H9 (cell line): ENCODE data around the gene SMC5. TPM values are rescaled to one million over a fixed set of nuclear protein-coding genes. Genes with fewer than 3 reads are reported as not detected.

Experiments used
- DNase-seq: peaks from one replicate; pipeline ENCODE4 v3.0.0-alpha.2; 2017
- H2AFZ ChIP-seq: one replicate; pipeline ENCODE4 v1.6.1; 2013; ENCODE audit warnings: mild to moderate bottlenecking, low read length, control low read depth, moderate library complexity
- H2AK5ac ChIP-seq: 2 replicates; pipeline ENCODE4 v1.6.1; 2013; ENCODE audit warnings: low read length, control low read depth, mixed read lengths; ENCODE audit not compliant: insufficient read length
- H2BK120ac ChIP-seq: one replicate; pipeline ENCODE4 v1.6.1; 2013; ENCODE audit warnings: low read depth, mild to moderate bottlenecking, low read length, control low read depth, inconsistent platforms; ENCODE audit not compliant: poor library complexity, severe bottlenecking
- H2BK12ac ChIP-seq: 2 replicates; pipeline ENCODE4 v1.6.1; 2013; ENCODE audit warnings: low read length, control low read depth, mixed read lengths, low read depth; ENCODE audit not compliant: insufficient read length
- H2BK15ac ChIP-seq: 2 replicates; pipeline ENCODE4 v1.6.1; 2013; ENCODE audit warnings: low read depth, low read length, control low read depth
- H2BK20ac ChIP-seq: one replicate; pipeline ENCODE4 v1.6.1; 2013; ENCODE audit warnings: low read depth, mild to moderate bottlenecking, low read length, control low read depth, inconsistent platforms; ENCODE audit not compliant: poor library complexity, severe bottlenecking
- H2BK5ac ChIP-seq: 2 replicates; pipeline ENCODE4 v1.6.1; 2013; ENCODE audit warnings: low read length, control low read depth, mixed read lengths; ENCODE audit not compliant: insufficient read length
- H3K14ac ChIP-seq: 2 replicates; pipeline ENCODE4 v1.6.1; 2013; ENCODE audit warnings: low read length, control low read depth; ENCODE audit not compliant: insufficient read depth
- H3K18ac ChIP-seq: 2 replicates; pipeline ENCODE4 v1.6.1; 2013; ENCODE audit warnings: low read depth, mild to moderate bottlenecking, mixed read lengths, low read length, control low read depth; ENCODE audit not compliant: insufficient read length
- H3K23ac ChIP-seq: 2 replicates; pipeline ENCODE4 v1.6.1; 2013; ENCODE audit warnings: low read length, control low read depth, mixed read lengths, low read depth; ENCODE audit not compliant: insufficient read length
- H3K23me2 ChIP-seq: 2 replicates; pipeline ENCODE4 v1.6.1; 2013; ENCODE audit warnings: low read depth, mild to moderate bottlenecking, mixed read lengths, low read length, control low read depth; ENCODE audit not compliant: insufficient read length, poor library complexity, severe bottlenecking
- H3K27ac ChIP-seq: 2 replicates; pipeline ENCODE4 v1.5.1; 2013; ENCODE audit warnings: low read length, control low read depth, mixed read lengths, low read depth; ENCODE audit not compliant: insufficient read length
- H3K27me3 ChIP-seq: 2 replicates; pipeline ENCODE4 v1.6.1; 2013; ENCODE audit warnings: low read length, control low read depth, inconsistent platforms; ENCODE audit not compliant: insufficient read depth
- H3K4ac ChIP-seq: 2 replicates; pipeline ENCODE4 v1.6.1; 2013; ENCODE audit warnings: low read depth, mild to moderate bottlenecking, control low read depth, inconsistent platforms, low read length, moderate library complexity
- H3K4me1 ChIP-seq: 2 replicates; pipeline ENCODE4 v1.6.1; 2013; ENCODE audit warnings: low read length, control low read depth, inconsistent platforms; ENCODE audit not compliant: insufficient read depth
- H3K4me2 ChIP-seq: 2 replicates; pipeline ENCODE4 v1.6.1; 2013; ENCODE audit warnings: low read length, control low read depth, mixed read lengths; ENCODE audit not compliant: insufficient read length, insufficient read depth
- H3K56ac ChIP-seq: 2 replicates; pipeline ENCODE4 v1.6.1; 2013; ENCODE audit warnings: low read depth, mild to moderate bottlenecking, mixed read lengths, low read length, control low read depth; ENCODE audit not compliant: insufficient read length
- H3K79me1 ChIP-seq: 2 replicates; pipeline ENCODE4 v1.6.1; 2013; ENCODE audit warnings: low read depth, mild to moderate bottlenecking, moderate library complexity, low read length, control low read depth, inconsistent platforms; ENCODE audit not compliant: insufficient read depth, poor library complexity, severe bottlenecking
- H3K79me2 ChIP-seq: 2 replicates; pipeline ENCODE4 v1.6.1; 2013; ENCODE audit warnings: low read length, control low read depth, inconsistent platforms; ENCODE audit not compliant: insufficient read depth
- H3K9ac ChIP-seq: 2 replicates; pipeline ENCODE4 v1.6.1; 2013; ENCODE audit warnings: low read length, control low read depth, mixed read lengths; ENCODE audit not compliant: insufficient read length; ENCODE audit errors: extremely low read depth
- H3K9me3 ChIP-seq: one replicate; pipeline ENCODE4 v1.6.1; 2013; ENCODE audit warnings: low read depth, low read length, inconsistent platforms; ENCODE audit not compliant: control insufficient read depth
- H3T11ph ChIP-seq: one replicate; pipeline ENCODE4 v1.6.1; 2013; ENCODE audit warnings: mild to moderate bottlenecking, low read length, control low read depth, inconsistent platforms
- H4K20me1 ChIP-seq: one replicate; pipeline ENCODE4 v1.6.1; 2013; ENCODE audit not compliant: control insufficient read depth, insufficient read length, insufficient read depth
- H4K5ac ChIP-seq: 2 replicates; pipeline ENCODE4 v1.6.1; 2013; ENCODE audit warnings: low read depth, mild to moderate bottlenecking, mixed read lengths, low read length, control low read depth; ENCODE audit not compliant: insufficient read length
- H4K8ac ChIP-seq: replicated peaks from 2 replicates; pipeline ENCODE4 v1.6.1; 2013; ENCODE audit warnings: low read length, control low read depth, mixed read lengths, low read depth; ENCODE audit not compliant: insufficient read length
- H4K91ac ChIP-seq: 2 replicates; pipeline ENCODE4 v1.6.1; 2013; ENCODE audit warnings: low read depth, mild to moderate bottlenecking, moderate library complexity, mixed read lengths, low read length, control low read depth; ENCODE audit not compliant: insufficient read length
- H3K27ac Mint-ChIP-seq, 3 experiments: 2 replicates in 2 of 3; 3 replicates in 1 of 3; pipeline ENCODE4 v1.8.0; 2020 to 2021; ENCODE audit warnings: mixed read lengths in 3 of 3, mild to moderate bottlenecking in 1 of 3, moderate library complexity in 1 of 3
- H3K27me3 Mint-ChIP-seq: 2 replicates; pipeline ENCODE4 v1.8.0; 2021; ENCODE audit warnings: low read depth, mild to moderate bottlenecking, moderate library complexity, mixed read lengths
- H3K36me3 Mint-ChIP-seq, 3 experiments: 2 replicates in 2 of 3; 3 replicates in 1 of 3; pipeline ENCODE4 v1.8.0; 2020 to 2021; ENCODE audit warnings: low read depth in 3 of 3, mixed read lengths in 3 of 3; ENCODE audit not compliant: insufficient read depth in 1 of 3
- H3K4me1 Mint-ChIP-seq, 2 experiments: 2 replicates each; pipeline ENCODE4 v1.8.0; 2020; ENCODE audit warnings: mixed read lengths in 2 of 2
- H3K4me3 Mint-ChIP-seq, 2 experiments: 2 replicates in 1 of 2; 3 replicates in 1 of 2; pipeline ENCODE4 v1.8.0; 2020 to 2021; ENCODE audit warnings: mild to moderate bottlenecking in 2 of 2, mixed read lengths in 2 of 2, moderate library complexity in 1 of 2
- H3K9me3 Mint-ChIP-seq, 2 experiments: 2 replicates in 1 of 2; 3 replicates in 1 of 2; pipeline ENCODE4 v1.8.0; 2020; ENCODE audit warnings: mild to moderate bottlenecking in 2 of 2, mixed read lengths in 2 of 2, moderate library complexity in 1 of 2
- CTCF ChIP-seq: fragments of 200-600 bp; sonication (generic); conservative IDR thresholded peaks from 3 replicates; pipeline ENCODE4 v1.8.0; 2021; ENCODE audit warnings: antibody characterized with exemption, mild to moderate bottlenecking
- WGBS: extraction: QIAGEN DNeasy Blood & Tissue Kit; methylation state at CpG from one replicate; pipeline ENCODE4 v1.1.7; 2013; ENCODE audit warnings: missing lambda C conversion rate, low lambda C conversion rate, mixed read lengths; ENCODE audit not compliant: insufficient read length; ENCODE audit errors: extremely low coverage; 5-methylcytosine and 5-hydroxymethylcytosine counted together
- total RNA-seq: library from RNA; stranded (reverse); gene quantifications from 2 replicates; pipeline ENCODE4 v1.2.1, GENCODE V29; 2021

The SMC5 gene
- total RNA-seq, 1 experiment from 2014 or later = 29.6 TPM

GRCh38 chr9:70262366-70262765 is 3.6 kb downstream of the SMC5 start:
- Histone ChIP-seq H3K27me3 (no peaks in the 10 kb centered on the region), H4K20me1 (no peaks in the 10 kb centered on the region), H3K56ac (no peak overlapping the region), H3K23me2 (peaks cover 4% of the 10 kb centered on the region), H2BK12ac (no peak overlapping the region), H3K14ac (no peak overlapping the region), H3K18ac (no peak overlapping the region), H2BK120ac (no peak overlapping the region), H3K9ac (no peak overlapping the region), H2BK5ac (no peak overlapping the region), H4K91ac (no peak overlapping the region), H3T11ph (no peak overlapping the region), H3K27ac (no peak overlapping the region), H2AFZ (no peak overlapping the region), H3K9me3 (no peaks in the 10 kb centered on the region), H3K4ac (no peak overlapping the region), H4K5ac (no peak overlapping the region), H3K79me2 (peaks cover 19% of the 10 kb centered on the region; the same call in 1 of the 2 replicates), H3K23ac (no peak overlapping the region), H3K4me2 (no peak overlapping the region), H2AK5ac (no peak overlapping the region), H3K79me1 (peaks cover 9% of the 10 kb centered on the region), H4K8ac (no peak overlapping the region), H2BK20ac (no peak overlapping the region), H2BK15ac (no peak overlapping the region), H3K4me1 (no peaks in the 10 kb centered on the region)
- Mint-ChIP-seq H3K27me3 (peaks cover 2% of the 10 kb centered on the region; the same call in 1 of the 2 replicates), H3K36me3 (peaks cover 25 to 43% (median 38%) of the 10 kb centered on the region in 3 experiments), H3K27ac (no peak overlapping the region), H3K4me3 (0 out of 5 replicates have a peak overlapping the region, but pooled peaks of 1 of the 2 experiments have one; percentile 23), H3K9me3 (no peaks in the 10 kb centered on the region), H3K4me1 (peaks cover 43% of the 10 kb centered on the region in 2 experiments)
- no CpG with 5 or more reads among the region's 2 CpGs for WGBS
- no peak for TF ChIP-seq CTCF
- DNase-seq = no peak
